HEK293 (cell line): ENCODE results near the gene QSOX1.

Source experiments
- CTCF ChIA-PET: fragments of 350-600 bp; formaldehyde crosslinking; extraction: SDS; loops from one replicate; lab custom pipeline; 2021; ENCODE audit warnings: antibody characterized with exemption; lab: Yijun Ruan, JAX
- POLR2A ChIA-PET: fragments of 300-600 bp; formaldehyde crosslinking; extraction: SDS; loops from one replicate; lab custom pipeline; 2020; ENCODE audit warnings: antibody characterized with exemption, inconsistent platforms; lab: Yijun Ruan, JAX
- H3K27ac ChIP-seq: fragments of 200-500 bp; sonication (Bioruptor generic); 2 replicates; pipeline ENCODE4 v1.5.1; 2014; ENCODE audit warnings: low read depth, low read length, control low read depth, inconsistent platforms; ENCODE audit errors: extremely low read depth
- H3K36me3 ChIP-seq, 2 experiments: fragments of 200-500 bp in 1 of 2; sonication (Bioruptor generic) in 1 of 2; 1 replicate in 1 of 2; 2 replicates in 1 of 2; pipeline ENCODE4 v1.5.1; 2014 to 2017; ENCODE audit warnings: inconsistent platforms in 2 of 2, low read length in 2 of 2; ENCODE audit not compliant: control insufficient read depth in 2 of 2, insufficient read depth in 1 of 2
- H3K4me1 ChIP-seq: fragments of 200-500 bp; sonication (Bioruptor generic); 2 replicates; pipeline ENCODE4 v1.5.1; 2014; ENCODE audit warnings: mild to moderate bottlenecking, low read length, inconsistent platforms; ENCODE audit not compliant: control insufficient read depth, insufficient read depth
- H3K4me3 ChIP-seq: 2 replicates; pipeline ENCODE4 v1.5.1; 2011; ENCODE audit warnings: low read depth, mild to moderate bottlenecking, control low read depth, low read length, moderate library complexity
- H3K9me3 ChIP-seq: fragments of 200-500 bp; sonication (Bioruptor generic); 2 replicates; pipeline ENCODE4 v1.5.1; 2014; ENCODE audit warnings: low read depth, low read length, inconsistent platforms; ENCODE audit not compliant: control insufficient read depth, insufficient read depth
- GLIS1 ChIP-seq: fragments of 450-650 bp; formaldehyde crosslinking; IDR thresholded peaks from 2 replicates; pipeline ENCODE4 v1.5.1; 2016; ENCODE audit warnings: missing biosample characterization, missing genetic modification characterization
- KLF8 ChIP-seq: fragments of 450-650 bp; formaldehyde crosslinking; IDR thresholded peaks from 2 replicates; pipeline ENCODE4 v1.5.1; 2016; ENCODE audit warnings: missing biosample characterization, missing genetic modification characterization
- OVOL3 ChIP-seq: fragments of 450-650 bp; formaldehyde crosslinking; IDR thresholded peaks from 2 replicates; pipeline ENCODE4 v1.5.1; 2016; ENCODE audit warnings: missing biosample characterization, missing genetic modification characterization
- PRDM1 ChIP-seq: fragments of 450-650 bp; formaldehyde crosslinking; IDR thresholded peaks from 2 replicates; pipeline ENCODE4; 2016; ENCODE audit warnings: missing biosample characterization, missing genetic modification characterization
- SP7 ChIP-seq: fragments of 450-650 bp; formaldehyde crosslinking; IDR thresholded peaks from 2 replicates; pipeline ENCODE4 v1.5.1; 2016; ENCODE audit warnings: missing biosample characterization, missing genetic modification characterization
- ZBTB1 ChIP-seq: fragments of 450-650 bp; formaldehyde crosslinking; IDR thresholded peaks from 2 replicates; pipeline ENCODE4 v1.5.1; 2016; ENCODE audit warnings: missing biosample characterization, missing genetic modification characterization
- ZNF157 ChIP-seq: fragments of 450-650 bp; formaldehyde crosslinking; IDR thresholded peaks from 2 replicates; pipeline ENCODE4 v1.5.1; 2016; ENCODE audit warnings: missing biosample characterization, missing genetic modification characterization
- ZNF202 ChIP-seq: fragments of 450-650 bp; formaldehyde crosslinking; IDR thresholded peaks from 2 replicates; pipeline ENCODE4 v1.5.1; 2016; ENCODE audit warnings: missing biosample characterization, missing genetic modification characterization, borderline replicate concordance
- ZNF211 ChIP-seq: fragments of 450-650 bp; formaldehyde crosslinking; IDR thresholded peaks from 2 replicates; pipeline ENCODE4 v1.5.1; 2016; ENCODE audit warnings: low read depth, missing biosample characterization, missing genetic modification characterization
- ZNF223 ChIP-seq: fragments of 450-650 bp; formaldehyde crosslinking; IDR thresholded peaks from 2 replicates; pipeline ENCODE4 v1.5.1; 2016; ENCODE audit warnings: missing biosample characterization, missing genetic modification characterization
- ZNF24 ChIP-seq: fragments of 450-650 bp; formaldehyde crosslinking; IDR thresholded peaks from 2 replicates; pipeline ENCODE4 v1.5.1; 2016; ENCODE audit warnings: missing biosample characterization, missing genetic modification characterization
- ZNF248 ChIP-seq: fragments of 450-650 bp; formaldehyde crosslinking; IDR thresholded peaks from 2 replicates; pipeline ENCODE4 v1.5.1; 2017; ENCODE audit warnings: missing biosample characterization, missing genetic modification characterization
- ZNF596 ChIP-seq: fragments of 450-650 bp; IDR thresholded peaks from 2 replicates; pipeline ENCODE4 v1.5.0; 2018; ENCODE audit warnings: missing biosample characterization, mild to moderate bottlenecking, missing genetic modification characterization, moderate library complexity
- ZNF768 ChIP-seq: fragments of 450-650 bp; formaldehyde crosslinking; IDR thresholded peaks from 2 replicates; pipeline ENCODE4 v1.5.1; 2018; ENCODE audit warnings: missing biosample characterization, mild to moderate bottlenecking, missing genetic modification characterization
- ZSCAN16 ChIP-seq: fragments of 450-650 bp; formaldehyde crosslinking; IDR thresholded peaks from 2 replicates; pipeline ENCODE4 v1.5.1; 2016; ENCODE audit warnings: missing biosample characterization, missing genetic modification characterization
- TF ChIP-seq, protein P1 (sequence below): fragments of 450-650 bp; formaldehyde crosslinking; IDR thresholded peaks from 2 replicates; pipeline ENCODE4 v1.5.1; 2016; ENCODE audit warnings: missing biosample characterization, missing genetic modification characterization
- TF ChIP-seq, protein P2 (sequence below): fragments of 450-650 bp; formaldehyde crosslinking; IDR thresholded peaks from 2 replicates; pipeline ENCODE4 v1.5.1; 2016; ENCODE audit warnings: missing biosample characterization, missing genetic modification characterization
- TF ChIP-seq, protein P3 (sequence below): fragments of 450-650 bp; formaldehyde crosslinking; IDR thresholded peaks from 2 replicates; pipeline ENCODE4 v1.5.1; 2017; ENCODE audit warnings: missing biosample characterization, missing genetic modification characterization
- TF ChIP-seq, protein P4 (sequence below): IDR thresholded peaks from 2 replicates; pipeline ENCODE4 v1.6.1; 2011; ENCODE audit warnings: mild to moderate bottlenecking, low read depth, low read length, borderline replicate concordance
- TF ChIP-seq, protein P5 (sequence below): fragments of 450-650 bp; formaldehyde crosslinking; IDR thresholded peaks from 2 replicates; pipeline ENCODE4 v1.5.1; 2017; ENCODE audit warnings: missing biosample characterization, missing genetic modification characterization
- TF ChIP-seq, protein P6 (sequence below): fragments of 450-650 bp; formaldehyde crosslinking; IDR thresholded peaks from 2 replicates; pipeline ENCODE4 v1.5.1; 2016; ENCODE audit warnings: missing biosample characterization, missing genetic modification characterization
- TF ChIP-seq, protein P7 (sequence below): fragments of 450-650 bp; formaldehyde crosslinking; IDR thresholded peaks from 2 replicates; pipeline ENCODE4 v1.5.1; 2017; ENCODE audit warnings: missing biosample characterization, missing genetic modification characterization

QSOX1 gene

DNA sequence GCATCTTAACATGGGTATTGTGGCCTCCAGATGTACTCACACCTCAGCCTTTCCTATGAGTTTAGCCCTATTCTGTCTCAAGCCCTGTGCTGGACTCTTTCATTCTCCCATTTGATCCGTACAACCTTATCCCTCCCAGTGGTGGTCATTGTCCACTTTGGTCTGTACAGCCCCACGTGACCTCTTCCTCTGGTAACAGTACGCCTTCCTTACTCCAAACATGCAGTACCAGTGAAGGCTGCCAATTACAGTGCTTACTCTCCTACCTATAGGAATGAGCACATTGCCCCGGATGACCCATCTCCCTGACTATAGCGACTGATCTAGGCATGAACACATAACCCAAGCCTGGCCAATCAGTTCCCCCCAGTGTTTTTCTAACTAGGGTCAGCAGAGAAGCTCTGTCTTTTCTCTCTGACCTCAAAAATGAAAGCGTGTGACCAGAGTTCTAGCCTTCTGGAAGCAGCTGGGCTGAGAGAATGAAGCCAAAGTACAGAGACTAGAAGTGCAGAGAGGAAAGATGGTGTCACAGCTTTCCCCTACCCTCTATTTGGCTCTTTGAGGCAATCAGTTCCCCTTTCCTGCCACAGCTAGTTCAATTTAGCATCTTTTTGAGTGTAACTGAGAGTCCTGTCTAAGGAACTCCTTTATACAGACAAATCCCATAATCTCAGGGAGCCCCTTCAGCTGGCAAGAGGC is 9.9 kb upstream of the QSOX1 start (continued):
- TF ChIP-seq, protein P1, sequence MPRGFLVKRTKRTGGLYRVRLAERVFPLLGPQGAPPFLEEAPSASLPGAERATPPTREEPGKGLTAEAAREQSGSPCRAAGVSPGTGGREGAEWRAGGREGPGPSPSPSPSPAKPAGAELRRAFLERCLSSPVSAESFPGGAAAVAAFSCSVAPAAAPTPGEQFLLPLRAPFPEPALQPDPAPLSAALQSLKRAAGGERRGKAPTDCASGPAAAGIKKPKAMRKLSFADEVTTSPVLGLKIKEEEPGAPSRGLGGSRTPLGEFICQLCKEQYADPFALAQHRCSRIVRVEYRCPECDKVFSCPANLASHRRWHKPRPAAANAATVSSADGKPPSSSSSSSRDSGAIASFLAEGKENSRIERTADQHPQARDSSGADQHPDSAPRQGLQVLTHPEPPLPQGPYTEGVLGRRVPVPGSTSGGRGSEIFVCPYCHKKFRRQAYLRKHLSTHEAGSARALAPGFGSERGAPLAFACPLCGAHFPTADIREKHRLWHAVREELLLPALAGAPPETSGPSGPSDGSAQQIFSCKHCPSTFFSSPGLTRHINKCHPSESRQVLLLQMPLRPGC (tag by site-specific recombination): no peak
- TF ChIP-seq, protein P2, sequence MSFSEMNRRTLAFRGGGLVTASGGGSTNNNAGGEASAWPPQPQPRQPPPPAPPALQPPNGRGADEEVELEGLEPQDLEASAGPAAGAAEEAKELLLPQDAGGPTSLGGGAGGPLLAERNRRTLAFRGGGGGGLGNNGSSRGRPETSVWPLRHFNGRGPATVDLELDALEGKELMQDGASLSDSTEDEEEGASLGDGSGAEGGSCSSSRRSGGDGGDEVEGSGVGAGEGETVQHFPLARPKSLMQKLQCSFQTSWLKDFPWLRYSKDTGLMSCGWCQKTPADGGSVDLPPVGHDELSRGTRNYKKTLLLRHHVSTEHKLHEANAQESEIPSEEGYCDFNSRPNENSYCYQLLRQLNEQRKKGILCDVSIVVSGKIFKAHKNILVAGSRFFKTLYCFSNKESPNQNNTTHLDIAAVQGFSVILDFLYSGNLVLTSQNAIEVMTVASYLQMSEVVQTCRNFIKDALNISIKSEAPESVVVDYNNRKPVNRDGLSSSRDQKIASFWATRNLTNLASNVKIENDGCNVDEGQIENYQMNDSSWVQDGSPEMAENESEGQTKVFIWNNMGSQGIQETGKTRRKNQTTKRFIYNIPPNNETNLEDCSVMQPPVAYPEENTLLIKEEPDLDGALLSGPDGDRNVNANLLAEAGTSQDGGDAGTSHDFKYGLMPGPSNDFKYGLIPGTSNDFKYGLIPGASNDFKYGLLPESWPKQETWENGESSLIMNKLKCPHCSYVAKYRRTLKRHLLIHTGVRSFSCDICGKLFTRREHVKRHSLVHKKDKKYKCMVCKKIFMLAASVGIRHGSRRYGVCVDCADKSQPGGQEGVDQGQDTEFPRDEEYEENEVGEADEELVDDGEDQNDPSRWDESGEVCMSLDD (tag by site-specific recombination): no peak
- TF ChIP-seq, protein P3, sequence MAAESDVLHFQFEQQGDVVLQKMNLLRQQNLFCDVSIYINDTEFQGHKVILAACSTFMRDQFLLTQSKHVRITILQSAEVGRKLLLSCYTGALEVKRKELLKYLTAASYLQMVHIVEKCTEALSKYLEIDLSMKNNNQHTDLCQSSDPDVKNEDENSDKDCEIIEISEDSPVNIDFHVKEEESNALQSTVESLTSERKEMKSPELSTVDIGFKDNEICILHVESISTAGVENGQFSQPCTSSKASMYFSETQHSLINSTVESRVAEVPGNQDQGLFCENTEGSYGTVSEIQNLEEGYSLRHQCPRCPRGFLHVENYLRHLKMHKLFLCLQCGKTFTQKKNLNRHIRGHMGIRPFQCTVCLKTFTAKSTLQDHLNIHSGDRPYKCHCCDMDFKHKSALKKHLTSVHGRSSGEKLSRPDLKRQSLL: no peak
- TF ChIP-seq ZBTB1 (tag by site-specific recombination) (no peak), ZNF157 (tag by site-specific recombination) (no peak)

DNA sequence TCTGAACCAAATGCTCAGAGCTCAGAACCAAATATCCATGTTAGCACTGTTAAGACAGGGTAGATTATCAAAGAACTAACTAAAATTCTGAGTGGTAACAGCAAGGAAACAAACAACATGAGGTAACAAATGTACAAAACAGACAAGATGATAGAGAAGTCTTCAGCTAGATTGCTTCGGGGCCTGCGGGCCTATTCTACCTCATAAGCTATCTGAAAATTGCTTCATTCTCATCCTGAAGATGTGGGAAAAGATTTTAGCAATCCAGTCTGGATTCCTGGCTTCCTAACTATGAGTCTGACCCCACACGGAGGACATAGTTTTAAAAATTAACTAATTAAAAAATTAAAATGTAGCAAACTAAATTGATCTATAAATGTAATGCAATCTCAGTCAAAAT is 9.2 kb upstream of the QSOX1 start:
- Histone ChIP-seq H3K9me3 (no peaks in the 10 kb centered on the region), H3K27ac (no peak overlapping the region), H3K4me1 (no peaks in the 10 kb centered on the region), H3K4me3 (no peak overlapping the region), H3K36me3 (no peaks in the 10 kb centered on the region)
- ChIA-PET POLR2A (no interaction called here), CTCF (interaction anchor here (0.9 to 1.4 kb wide), 4 partner anchors 12 to 332 kb away, joined by 3 to 5 read pairs (median 4); no protein-coding TSS in a partner anchor)
- TF ChIP-seq PRDM1 (tag by site-specific recombination) (no peak), GLIS1 (tag by site-specific recombination) (no peak), ZNF768 (tag by site-specific recombination) (no peak), ZSCAN16 (tag by site-specific recombination) (no peak), ZNF211 (tag by site-specific recombination) (no peak), KLF8 (tag by site-specific recombination) (no peak), ZNF24 (tag by site-specific recombination) (no peak), SP7 (no peak), ZNF596 (tag by site-specific recombination) (no peak), ZNF223 (no peak), OVOL3 (no peak), ZNF202 (tag by site-specific recombination) (no peak), ZNF248 (no peak)
- TF ChIP-seq, protein P4, sequence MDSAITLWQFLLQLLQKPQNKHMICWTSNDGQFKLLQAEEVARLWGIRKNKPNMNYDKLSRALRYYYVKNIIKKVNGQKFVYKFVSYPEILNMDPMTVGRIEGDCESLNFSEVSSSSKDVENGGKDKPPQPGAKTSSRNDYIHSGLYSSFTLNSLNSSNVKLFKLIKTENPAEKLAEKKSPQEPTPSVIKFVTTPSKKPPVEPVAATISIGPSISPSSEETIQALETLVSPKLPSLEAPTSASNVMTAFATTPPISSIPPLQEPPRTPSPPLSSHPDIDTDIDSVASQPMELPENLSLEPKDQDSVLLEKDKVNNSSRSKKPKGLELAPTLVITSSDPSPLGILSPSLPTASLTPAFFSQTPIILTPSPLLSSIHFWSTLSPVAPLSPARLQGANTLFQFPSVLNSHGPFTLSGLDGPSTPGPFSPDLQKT: no peak
- TF ChIP-seq, protein P5, sequence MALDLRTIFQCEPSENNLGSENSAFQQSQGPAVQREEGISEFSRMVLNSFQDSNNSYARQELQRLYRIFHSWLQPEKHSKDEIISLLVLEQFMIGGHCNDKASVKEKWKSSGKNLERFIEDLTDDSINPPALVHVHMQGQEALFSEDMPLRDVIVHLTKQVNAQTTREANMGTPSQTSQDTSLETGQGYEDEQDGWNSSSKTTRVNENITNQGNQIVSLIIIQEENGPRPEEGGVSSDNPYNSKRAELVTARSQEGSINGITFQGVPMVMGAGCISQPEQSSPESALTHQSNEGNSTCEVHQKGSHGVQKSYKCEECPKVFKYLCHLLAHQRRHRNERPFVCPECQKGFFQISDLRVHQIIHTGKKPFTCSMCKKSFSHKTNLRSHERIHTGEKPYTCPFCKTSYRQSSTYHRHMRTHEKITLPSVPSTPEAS (tag by site-specific recombination): no peak
- TF ChIP-seq, protein P6, sequence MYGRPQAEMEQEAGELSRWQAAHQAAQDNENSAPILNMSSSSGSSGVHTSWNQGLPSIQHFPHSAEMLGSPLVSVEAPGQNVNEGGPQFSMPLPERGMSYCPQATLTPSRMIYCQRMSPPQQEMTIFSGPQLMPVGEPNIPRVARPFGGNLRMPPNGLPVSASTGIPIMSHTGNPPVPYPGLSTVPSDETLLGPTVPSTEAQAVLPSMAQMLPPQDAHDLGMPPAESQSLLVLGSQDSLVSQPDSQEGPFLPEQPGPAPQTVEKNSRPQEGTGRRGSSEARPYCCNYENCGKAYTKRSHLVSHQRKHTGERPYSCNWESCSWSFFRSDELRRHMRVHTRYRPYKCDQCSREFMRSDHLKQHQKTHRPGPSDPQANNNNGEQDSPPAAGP (tag by site-specific recombination): no peak
- TF ChIP-seq, protein P7, sequence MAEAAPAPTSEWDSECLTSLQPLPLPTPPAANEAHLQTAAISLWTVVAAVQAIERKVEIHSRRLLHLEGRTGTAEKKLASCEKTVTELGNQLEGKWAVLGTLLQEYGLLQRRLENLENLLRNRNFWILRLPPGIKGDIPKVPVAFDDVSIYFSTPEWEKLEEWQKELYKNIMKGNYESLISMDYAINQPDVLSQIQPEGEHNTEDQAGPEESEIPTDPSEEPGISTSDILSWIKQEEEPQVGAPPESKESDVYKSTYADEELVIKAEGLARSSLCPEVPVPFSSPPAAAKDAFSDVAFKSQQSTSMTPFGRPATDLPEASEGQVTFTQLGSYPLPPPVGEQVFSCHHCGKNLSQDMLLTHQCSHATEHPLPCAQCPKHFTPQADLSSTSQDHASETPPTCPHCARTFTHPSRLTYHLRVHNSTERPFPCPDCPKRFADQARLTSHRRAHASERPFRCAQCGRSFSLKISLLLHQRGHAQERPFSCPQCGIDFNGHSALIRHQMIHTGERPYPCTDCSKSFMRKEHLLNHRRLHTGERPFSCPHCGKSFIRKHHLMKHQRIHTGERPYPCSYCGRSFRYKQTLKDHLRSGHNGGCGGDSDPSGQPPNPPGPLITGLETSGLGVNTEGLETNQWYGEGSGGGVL (tag by site-specific recombination): no peak
- TF ChIP-seq, protein P1 (tag by site-specific recombination): no peak
